Activated B cell treated with CpG ODN at 0.5 μM for 24 hours (primary cell): ENCODE measurements around the gene EYS. TPM values are rescaled to one million over a fixed set of nuclear protein-coding genes. Genes with fewer than 3 reads are reported as not detected.

Experiments used
- ATAC-seq: fragments of 200-7000 bp; cut with Tn5 transposase; one replicate; pipeline ENCODE4 v1.10.0; 2021; ENCODE audit warnings: low read depth, mild to moderate bottlenecking, moderate library complexity
- CTCF ChIA-PET: fragments of 350-600 bp; sonication (Branson Sonifier 250); formaldehyde crosslinking; loops from one replicate; lab custom pipeline; 2021; ENCODE audit warnings: antibody characterized with exemption; lab: Charles Lee
- POLR2A ChIA-PET: fragments of 350-600 bp; sonication (Branson Sonifier 250); formaldehyde crosslinking; loops from one replicate; lab custom pipeline; 2021; ENCODE audit warnings: antibody characterized with exemption; lab: Charles Lee
- DNase-seq: peaks from one replicate; pipeline ENCODE4 v3.0.0; 2022
- H3K27ac Mint-ChIP-seq: one replicate; pipeline ENCODE4 v1.8.0; 2020; ENCODE audit warnings: mixed read lengths
- H3K27me3 Mint-ChIP-seq: one replicate; pipeline ENCODE4 v1.8.0; 2021; ENCODE audit warnings: mixed read lengths
- H3K36me3 Mint-ChIP-seq: one replicate; pipeline ENCODE4 v1.8.0; 2021; ENCODE audit warnings: low read depth, mixed read lengths
- H3K4me1 Mint-ChIP-seq: one replicate; pipeline ENCODE4 v1.8.0; 2021; ENCODE audit warnings: mixed read lengths
- H3K4me3 Mint-ChIP-seq: one replicate; pipeline ENCODE4 v1.8.0; 2020; ENCODE audit warnings: mild to moderate bottlenecking, mixed read lengths
- H3K9me3 Mint-ChIP-seq: one replicate; pipeline ENCODE4 v1.8.0; 2020; ENCODE audit warnings: mixed read lengths
- intact Hi-C: fragments of 100-400 bp; cut with micrococcal nuclease; formaldehyde crosslinking; loops from one replicate; pipeline ENCODE4 v1.15.1; 2024
- total RNA-seq: library from RNA; stranded (reverse); gene quantifications from 2 replicates; pipeline ENCODE4 v1.2.3, GENCODE V29; 2022
- TF ChIP-seq, protein P1 (sequence below): fragments of 200-600 bp; IDR thresholded peaks from one replicate; pipeline ENCODE4 v1.8.0; 2022; ENCODE audit warnings: antibody characterized with exemption, mild to moderate bottlenecking

EYS gene
- total RNA-seq, 1 donor from 2014 or later: not detected

- peaks cover 7% of the 10 kb centered on the region for H3K9me3 Mint-ChIP-seq
- intact Hi-C loops: no loop called here
- ChIA-PET POLR2A (no interaction called here), CTCF (no interaction called here)
- TF ChIP-seq, protein P1, sequence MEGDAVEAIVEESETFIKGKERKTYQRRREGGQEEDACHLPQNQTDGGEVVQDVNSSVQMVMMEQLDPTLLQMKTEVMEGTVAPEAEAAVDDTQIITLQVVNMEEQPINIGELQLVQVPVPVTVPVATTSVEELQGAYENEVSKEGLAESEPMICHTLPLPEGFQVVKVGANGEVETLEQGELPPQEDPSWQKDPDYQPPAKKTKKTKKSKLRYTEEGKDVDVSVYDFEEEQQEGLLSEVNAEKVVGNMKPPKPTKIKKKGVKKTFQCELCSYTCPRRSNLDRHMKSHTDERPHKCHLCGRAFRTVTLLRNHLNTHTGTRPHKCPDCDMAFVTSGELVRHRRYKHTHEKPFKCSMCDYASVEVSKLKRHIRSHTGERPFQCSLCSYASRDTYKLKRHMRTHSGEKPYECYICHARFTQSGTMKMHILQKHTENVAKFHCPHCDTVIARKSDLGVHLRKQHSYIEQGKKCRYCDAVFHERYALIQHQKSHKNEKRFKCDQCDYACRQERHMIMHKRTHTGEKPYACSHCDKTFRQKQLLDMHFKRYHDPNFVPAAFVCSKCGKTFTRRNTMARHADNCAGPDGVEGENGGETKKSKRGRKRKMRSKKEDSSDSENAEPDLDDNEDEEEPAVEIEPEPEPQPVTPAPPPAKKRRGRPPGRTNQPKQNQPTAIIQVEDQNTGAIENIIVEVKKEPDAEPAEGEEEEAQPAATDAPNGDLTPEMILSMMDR: no peak
- no peak for DNase-seq
- H3K27me3 Mint-ChIP-seq: no peaks in the 10 kb centered on the region
- no peak overlapping the region for H3K27ac Mint-ChIP-seq
- H3K4me3 Mint-ChIP-seq: no peak overlapping the region
- no peaks in the 10 kb centered on the region for H3K36me3 Mint-ChIP-seq
- no peak for ATAC-seq
- no peaks in the 10 kb centered on the region for H3K4me1 Mint-ChIP-seq
Observed at GRCh38 chr6:64831680-64832079, 875.3 kb downstream of the EYS start.

GRCh38 chr6:64817525-64817924, 889.5 kb downstream of the EYS start:
- TF ChIP-seq, protein P1: no peak
- POLR2A ChIA-PET: no interaction called here
- no peak overlapping the region for H3K27ac Mint-ChIP-seq
- CTCF ChIA-PET: no interaction called here
- no peaks in the 10 kb centered on the region for H3K36me3 Mint-ChIP-seq
- ATAC-seq (no peak), DNase-seq (no peak)
- no peaks in the 10 kb centered on the region for H3K4me1 Mint-ChIP-seq
- no peaks in the 10 kb centered on the region for H3K27me3 Mint-ChIP-seq
- intact Hi-C loops: no loop called here
- H3K4me3 Mint-ChIP-seq: no peak overlapping the region
- peaks cover 6% of the 10 kb centered on the region for H3K9me3 Mint-ChIP-seq

DNA sequence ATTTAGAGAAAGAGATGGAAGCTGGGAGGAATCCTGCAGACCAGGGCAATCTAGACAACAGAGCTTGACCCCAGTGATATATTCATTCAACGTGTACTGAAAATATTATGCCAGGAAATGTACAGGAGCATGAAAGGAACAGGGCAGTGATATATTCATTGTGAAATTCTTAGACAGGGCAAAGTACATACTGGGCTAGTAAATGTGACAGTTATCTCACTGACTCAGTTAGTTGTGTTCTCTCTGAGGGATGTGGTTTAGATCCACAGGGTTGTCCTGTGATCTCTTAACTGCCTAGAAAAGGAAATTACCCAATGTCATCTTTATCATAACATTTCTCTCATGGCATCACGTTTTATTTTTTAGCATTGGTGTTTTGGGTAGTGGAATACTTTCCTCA, 891.3 kb downstream of the EYS start:
- no peak overlapping the region for H3K27ac Mint-ChIP-seq
- ATAC-seq (no peak), DNase-seq (no peak)
- TF ChIP-seq, protein P1: no peak
- H3K27me3 Mint-ChIP-seq: no peaks in the 10 kb centered on the region
- H3K4me3 Mint-ChIP-seq: no peak overlapping the region
- intact Hi-C loops: no loop called here
- ChIA-PET CTCF (no interaction called here), POLR2A (no interaction called here)
- H3K9me3 Mint-ChIP-seq: peaks cover 6% of the 10 kb centered on the region
- H3K36me3 Mint-ChIP-seq: no peaks in the 10 kb centered on the region
- H3K4me1 Mint-ChIP-seq: no peaks in the 10 kb centered on the region

GRCh38 chr6:64812138-64812537, 894.9 kb downstream of the EYS start:
- DNase-seq (no peak), ATAC-seq (no peak)
- H3K27me3 Mint-ChIP-seq: no peaks in the 10 kb centered on the region
- ChIA-PET POLR2A (no interaction called here), CTCF (no interaction called here)
- TF ChIP-seq, protein P1: no peak
- peaks cover 4% of the 10 kb centered on the region for H3K9me3 Mint-ChIP-seq
- no peak overlapping the region for H3K4me3 Mint-ChIP-seq
- no peaks in the 10 kb centered on the region for H3K4me1 Mint-ChIP-seq
- intact Hi-C loops: no loop called here
- H3K36me3 Mint-ChIP-seq: no peaks in the 10 kb centered on the region
- H3K27ac Mint-ChIP-seq: no peak overlapping the region

GRCh38 chr6:64811119-64811518, 895.9 kb downstream of the EYS start:
- no peak for DNase-seq
- TF ChIP-seq, protein P1: no peak
- Mint-ChIP-seq H3K9me3 (no peaks in the 10 kb centered on the region), H3K4me3 (no peak overlapping the region), H3K36me3 (no peaks in the 10 kb centered on the region), H3K4me1 (no peaks in the 10 kb centered on the region), H3K27ac (no peak overlapping the region), H3K27me3 (no peaks in the 10 kb centered on the region)
- intact Hi-C loops: no loop called here
- ATAC-seq: no peak
- CTCF ChIA-PET: no interaction called here
- POLR2A ChIA-PET: no interaction called here
